Chondrocyte (in vitro differentiated cells): Measurements from ENCODE around the gene CEACAM3. TPM values are rescaled to one million over a fixed set of nuclear protein-coding genes. Genes with fewer than 3 reads are reported as not detected.
A peak's percentile ranks its signal among the peaks of the same experiment; 100 is the strongest.

ENCODE experiments used
- DNase-seq: peaks from one replicate; pipeline ENCODE4 v3.0.0; 2021; ENCODE audit warnings: mixed read lengths, low spot score
- H3K27ac Mint-ChIP-seq: one replicate; pipeline ENCODE4 v1.8.0; 2021; ENCODE audit warnings: mild to moderate bottlenecking, moderate library complexity, mixed read lengths; ENCODE audit not compliant: unreplicated experiment
- H3K27me3 Mint-ChIP-seq: 2 replicates; pipeline ENCODE4 v1.8.0; 2021; ENCODE audit warnings: low read depth, mixed read lengths
- H3K36me3 Mint-ChIP-seq: 2 replicates; pipeline ENCODE4 v1.8.0; 2021; ENCODE audit warnings: low read depth, mixed read lengths
- H3K4me1 Mint-ChIP-seq: 2 replicates; pipeline ENCODE4 v1.8.0; 2021; ENCODE audit warnings: low read depth, mild to moderate bottlenecking, mixed read lengths
- H3K4me3 Mint-ChIP-seq: one replicate; pipeline ENCODE4 v1.8.0; 2021; ENCODE audit warnings: mild to moderate bottlenecking, moderate library complexity, mixed read lengths; ENCODE audit not compliant: unreplicated experiment
- H3K9me3 Mint-ChIP-seq: 2 replicates; pipeline ENCODE4 v1.8.0; 2021; ENCODE audit warnings: low read depth, mixed read lengths
- CTCF ChIP-seq: fragments of 200-600 bp; sonication (generic); IDR thresholded peaks from 2 replicates; pipeline ENCODE4 v1.5.0; 2021; ENCODE audit warnings: antibody characterized with exemption, mild to moderate bottlenecking, moderate library complexity
- total RNA-seq: library from RNA; stranded (reverse); gene quantifications from 3 replicates; pipeline ENCODE4 v1.2.1, GENCODE V29; 2021

Gene CEACAM3
- total RNA-seq, 1 donor from 2014 or later, result not detected

DNA sequence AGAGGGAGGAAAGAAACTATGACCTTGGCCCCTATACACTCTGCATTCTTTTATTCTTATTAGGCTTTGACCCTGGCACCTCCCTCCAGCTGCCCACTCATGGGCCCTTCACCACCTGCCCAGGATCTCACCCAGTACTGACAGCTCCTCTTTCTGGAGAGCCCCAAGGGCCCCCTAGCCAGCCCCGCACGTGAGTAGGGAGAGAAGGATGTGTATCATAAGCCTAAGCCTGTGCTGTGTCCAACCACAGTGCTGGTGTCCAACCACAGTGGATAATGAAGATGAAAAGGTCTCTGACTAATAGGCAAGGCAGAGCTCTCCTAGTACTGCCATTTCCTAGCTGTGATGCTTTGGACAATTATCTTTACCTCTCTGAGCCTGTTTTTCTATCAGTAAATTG, 52.7 kb downstream of the CEACAM3 start:
- H3K27me3 Mint-ChIP-seq, result peaks cover 44% of the 10 kb centered on the region
- DNase-seq, result peak; percentile 37
- no peaks in the 10 kb centered on the region for H3K4me1 Mint-ChIP-seq
- no peak overlapping the region for H3K4me3 Mint-ChIP-seq
- TF ChIP-seq CTCF, result no peak
- H3K36me3 Mint-ChIP-seq, result no peaks in the 10 kb centered on the region
- H3K9me3 Mint-ChIP-seq, result peaks cover 3% of the 10 kb centered on the region
- no peak overlapping the region for H3K27ac Mint-ChIP-seq

- peaks cover 54% of the 10 kb centered on the region for H3K27me3 Mint-ChIP-seq
- no peak overlapping the region for H3K27ac Mint-ChIP-seq
- no peaks in the 10 kb centered on the region for H3K9me3 Mint-ChIP-seq
Observed at GRCh38 chr19:41850381-41850780, 54.0 kb downstream of the CEACAM3 start.

GRCh38 chr19:41851456-41851855, 55.1 kb downstream of the CEACAM3 start:
- H3K9me3 Mint-ChIP-seq, result no peaks in the 10 kb centered on the region
- H3K4me3 Mint-ChIP-seq, result no peak overlapping the region
- peak; percentile 17 for DNase-seq
- peaks cover 58% of the 10 kb centered on the region for H3K27me3 Mint-ChIP-seq
- no peaks in the 10 kb centered on the region for H3K4me1 Mint-ChIP-seq
- no peak overlapping the region for H3K27ac Mint-ChIP-seq
- no peak for TF ChIP-seq CTCF
- no peaks in the 10 kb centered on the region for H3K36me3 Mint-ChIP-seq

More at GRCh38 chr19:41850381-41850780, 54.0 kb downstream of the CEACAM3 start:
- TF ChIP-seq CTCF, result no peak
- H3K4me3 Mint-ChIP-seq, result no peak overlapping the region
- no peaks in the 10 kb centered on the region for H3K4me1 Mint-ChIP-seq
- DNase-seq, result peak; percentile 62
- no peaks in the 10 kb centered on the region for H3K36me3 Mint-ChIP-seq

- DNase-seq, result no peak
- Mint-ChIP-seq H3K4me1 (no peaks in the 10 kb centered on the region), H3K9me3 (no peaks in the 10 kb centered on the region), H3K36me3 (no peaks in the 10 kb centered on the region), H3K27me3 (peaks cover 58% of the 10 kb centered on the region), H3K4me3 (no peak overlapping the region), H3K27ac (no peak overlapping the region)
- no peak for TF ChIP-seq CTCF
Observed at GRCh38 chr19:41853344-41853743, 57.0 kb downstream of the CEACAM3 start.

DNA sequence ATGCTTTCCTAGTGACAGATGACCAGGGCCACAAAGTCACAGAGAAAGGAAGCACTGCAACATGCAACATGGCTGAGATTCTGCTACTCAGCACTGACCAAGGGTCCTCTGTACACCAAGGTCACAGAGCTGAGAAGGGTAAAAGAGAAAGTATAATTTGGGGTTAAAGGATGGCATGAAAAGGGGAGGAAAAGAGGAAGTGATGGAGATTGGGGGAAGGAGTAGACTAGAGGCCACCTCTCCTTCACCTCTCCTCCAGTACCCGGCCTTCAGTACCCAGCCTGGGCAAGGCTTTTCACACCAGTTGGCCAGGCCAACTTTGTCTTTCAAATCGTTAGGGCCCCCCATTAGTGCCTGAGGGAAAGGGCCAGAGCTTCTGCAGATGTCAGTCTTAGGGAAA, 57.4 kb downstream of the CEACAM3 start:
- no peaks in the 10 kb centered on the region for H3K9me3 Mint-ChIP-seq
- no peaks in the 10 kb centered on the region for H3K36me3 Mint-ChIP-seq
- no peak for TF ChIP-seq CTCF
- H3K4me3 Mint-ChIP-seq, result no peak overlapping the region
- peak; percentile 30 for DNase-seq
- H3K4me1 Mint-ChIP-seq, result no peaks in the 10 kb centered on the region
- peaks cover 54% of the 10 kb centered on the region for H3K27me3 Mint-ChIP-seq
- no peak overlapping the region for H3K27ac Mint-ChIP-seq
